CD4-positive, alpha-beta T cell treated with Interleukin-17A for 4 hours (primary cell): ENCODE measurements around the gene TRNT1.
A peak's percentile ranks its signal among the peaks of the same experiment; 100 is the strongest.

Source experiments
- DNase-seq: peaks from one replicate; pipeline ENCODE4 v3.0.0-alpha.2; 2020; ENCODE audit warnings: mixed read lengths

TRNT1 gene

GRCh38 chr3:3179407-3180094 lies 52.8 kb downstream of the TRNT1 start, which contains the start of gene CRBN:
Gene CRBN (minus strand): TSS chr3:3179691. CDS start chr3:3179687, 4 bp downstream.
- peak; percentile 89 for DNase-seq

DNA sequence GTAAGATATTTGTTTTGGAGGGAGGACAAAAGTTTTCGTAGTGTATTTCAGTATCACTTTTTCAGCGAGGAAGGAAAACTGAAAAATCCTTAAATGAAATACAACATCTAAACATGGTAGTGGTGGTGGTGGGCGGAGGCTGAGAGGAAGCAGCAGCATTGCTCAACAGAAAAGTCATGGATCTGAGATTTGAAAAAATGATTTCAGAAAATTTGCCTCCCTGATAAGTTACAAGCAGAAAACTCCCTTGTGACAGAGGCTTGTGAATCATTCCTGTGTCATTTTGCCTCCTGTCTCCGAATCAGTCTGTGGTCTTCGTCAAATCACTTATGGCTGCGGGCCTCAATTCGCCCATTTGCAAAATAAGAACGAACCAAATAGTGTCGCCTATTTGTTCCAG lies 53.7 kb downstream of the TRNT1 start:
- DNase-seq, result no peak

DNA sequence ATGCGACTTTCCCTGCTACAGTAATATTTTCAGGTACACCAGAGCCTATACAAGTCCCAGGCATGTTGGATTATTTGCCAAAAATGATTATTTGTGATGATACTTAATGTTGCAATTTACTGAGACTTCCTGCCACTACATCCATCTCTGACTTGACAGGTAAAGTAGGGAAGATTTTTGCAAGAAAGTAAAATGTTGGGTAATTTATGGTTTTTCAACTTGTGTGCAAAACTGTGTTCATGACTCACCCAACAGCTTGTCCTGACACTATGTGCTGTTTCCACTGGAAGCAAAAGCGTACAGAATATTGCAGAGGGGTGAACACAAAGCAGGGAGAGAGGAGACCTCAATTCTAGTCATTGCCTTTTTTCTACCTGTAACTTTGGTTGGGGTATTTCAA lies 58.1 kb downstream of the TRNT1 start:
- DNase-seq, result no peak

DNA sequence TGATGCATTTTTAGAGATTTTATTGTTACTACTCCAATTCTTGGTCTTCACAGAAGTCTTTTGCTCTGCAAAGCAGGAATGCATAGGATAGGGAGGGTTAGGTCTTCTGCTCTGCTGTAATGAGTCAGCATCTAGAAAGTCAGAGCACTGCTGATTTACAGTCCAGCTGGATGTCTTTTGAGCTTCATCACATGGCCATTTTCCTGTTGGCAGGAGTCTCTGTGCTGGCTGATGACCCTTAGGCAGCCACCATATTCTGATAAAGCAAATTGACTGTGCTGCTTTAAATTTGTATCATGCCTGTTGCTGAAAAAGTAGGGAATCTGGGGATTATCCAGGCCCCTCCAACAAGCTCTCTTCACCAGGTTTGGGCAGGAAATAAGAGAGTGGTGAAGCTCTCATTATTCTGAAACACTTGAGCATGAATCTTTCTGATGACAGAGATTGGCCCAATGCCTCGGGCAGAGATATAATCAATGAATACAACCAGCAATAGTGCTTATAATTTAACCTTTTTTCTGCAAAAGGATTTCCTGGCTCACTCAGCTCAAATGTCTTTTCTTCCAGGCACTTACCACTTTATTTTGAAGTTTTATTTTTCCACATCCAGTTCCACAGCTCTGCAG lies 62.5 kb downstream of the TRNT1 start:
- no peak for DNase-seq

- no peak for DNase-seq
Measured at GRCh38 chr3:3189961-3190360, 63.2 kb downstream of the TRNT1 start.

- DNase-seq, result peak; percentile 46
Measured at GRCh38 chr3:3191675-3192285, 65.0 kb downstream of the TRNT1 start.

DNA sequence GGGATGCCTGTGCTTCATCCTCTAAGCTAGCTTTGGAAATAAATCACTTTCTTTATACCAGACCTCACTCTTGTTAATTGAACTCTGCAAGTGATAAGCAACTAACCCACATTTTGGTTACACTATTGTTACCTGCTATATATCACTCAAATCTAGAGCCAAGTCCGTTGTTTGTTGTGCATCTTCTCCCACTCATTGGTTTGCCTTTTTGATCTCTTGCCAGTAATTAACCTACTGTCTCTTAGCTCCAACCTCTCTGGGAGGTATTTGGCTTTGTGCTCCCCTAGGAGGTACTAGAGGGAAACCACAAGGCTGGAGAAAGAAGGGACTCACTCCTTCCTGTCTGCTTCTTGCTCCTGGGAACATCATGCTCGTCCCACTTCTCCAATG lies 65.5 kb downstream of the TRNT1 start:
- no peak for DNase-seq

DNA sequence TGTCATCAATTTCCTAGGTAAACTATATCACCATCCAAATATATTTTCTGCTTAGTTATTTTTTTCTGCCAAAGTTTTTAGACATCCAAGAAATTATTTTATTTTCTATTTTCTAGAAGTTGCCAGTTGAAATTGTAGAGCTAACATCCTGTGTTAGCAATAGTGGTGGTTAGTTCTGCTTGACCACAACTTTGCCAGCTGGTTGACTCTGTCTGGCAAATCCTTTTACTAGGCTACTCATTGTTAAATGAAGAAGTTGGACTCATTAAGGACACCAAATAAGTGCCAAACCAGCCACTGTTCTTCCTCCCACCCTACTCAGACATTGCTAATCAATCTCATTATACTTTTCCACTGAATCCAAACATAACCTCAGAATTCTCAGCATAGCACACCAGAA lies 68.1 kb downstream of the TRNT1 start:
- DNase-seq, result no peak

DNA sequence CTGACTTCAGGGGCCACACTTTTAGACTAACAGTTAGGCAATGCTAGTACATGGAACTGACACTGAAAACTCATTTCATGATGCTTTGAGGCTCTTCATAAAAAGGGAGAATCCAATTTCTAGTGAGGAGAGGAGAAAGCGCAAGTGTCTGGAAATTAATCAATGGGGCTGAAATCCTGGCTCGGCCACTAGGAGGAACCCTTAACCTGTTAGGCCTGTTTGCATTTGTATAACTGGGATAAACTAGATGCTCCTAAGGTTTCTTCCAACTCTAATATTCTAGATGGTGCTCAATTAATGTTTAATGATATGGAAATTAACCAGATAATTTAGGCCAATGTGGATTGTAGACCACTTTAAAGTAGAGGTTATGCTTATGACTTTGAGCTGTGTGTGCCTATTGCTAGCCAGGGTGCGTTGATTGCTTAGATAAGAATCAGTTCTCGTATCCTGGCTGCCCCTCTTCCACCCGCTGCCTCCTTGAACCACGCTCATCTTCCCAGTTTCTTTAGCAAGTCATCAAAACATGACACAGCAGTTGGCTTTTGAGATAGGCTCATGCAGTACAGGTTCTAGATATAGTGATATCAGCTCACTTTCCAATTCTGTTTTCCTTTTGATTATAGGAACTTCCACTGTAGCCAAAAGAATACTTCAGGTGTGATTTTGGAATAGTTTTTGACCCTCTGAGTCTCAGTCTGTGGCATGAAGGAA lies 69.6 kb downstream of the TRNT1 start:
- DNase-seq, result peak; percentile 7
